ENCODE data around the gene GCFC2.
A peak's percentile ranks its signal among the peaks of the same experiment; 100 is the strongest.
"Not testable (repeated sequence)": the region's sequence is repeated elsewhere in the genome, so short reads cannot be mapped to it uniquely, and the experiment has no call there.

GCFC2 gene

DNA sequence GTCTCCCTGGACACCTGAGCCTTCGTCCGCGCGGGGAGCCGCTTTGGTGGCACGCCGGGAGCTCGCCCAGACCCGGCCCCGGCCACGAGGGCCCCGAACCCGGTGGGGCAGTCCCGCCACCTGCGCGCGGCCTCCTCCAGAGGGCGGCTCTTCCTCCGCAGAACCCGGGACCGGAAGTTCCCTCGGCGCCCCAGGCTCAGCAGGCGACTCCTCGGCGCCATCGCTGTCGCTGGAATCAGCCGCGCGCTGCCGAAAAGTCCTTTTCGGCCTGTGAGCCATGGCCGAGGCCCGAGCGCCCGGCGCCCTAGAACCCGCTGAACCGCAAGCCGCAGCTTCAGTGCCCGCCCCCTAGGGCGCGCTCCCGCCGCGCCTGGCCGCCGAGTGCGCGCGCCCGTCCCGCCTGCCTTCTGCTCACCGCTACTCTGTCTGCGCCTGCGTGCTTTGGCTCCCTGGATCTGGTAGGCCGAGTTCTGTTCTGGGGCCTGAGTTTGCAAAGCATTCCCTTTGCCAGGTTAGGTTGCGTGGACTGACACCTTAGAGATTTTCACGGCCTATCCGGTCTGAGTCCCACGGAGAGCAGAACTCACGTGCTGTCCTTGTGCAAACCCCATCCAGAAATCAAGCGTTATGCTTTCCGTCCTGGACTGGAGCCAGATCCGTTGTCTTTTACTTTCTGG is at the start of gene GCFC2:
Gene GCFC2, minus strand, starts transcription at position 339 of the 677 bp plus-strand sequence. Its CDS starts 60 bp downstream, at position 279.
- peak; percentile 73 to 77 (median 74) for DNase-seq (ENCODE audit: low read depth in 3 of 3)

- DNase-seq (ENCODE audit: low read depth in 3 of 3): no peak
Observed at GRCh38 chr2:75752828-75753227, 42.1 kb upstream of the GCFC2 start.

DNA sequence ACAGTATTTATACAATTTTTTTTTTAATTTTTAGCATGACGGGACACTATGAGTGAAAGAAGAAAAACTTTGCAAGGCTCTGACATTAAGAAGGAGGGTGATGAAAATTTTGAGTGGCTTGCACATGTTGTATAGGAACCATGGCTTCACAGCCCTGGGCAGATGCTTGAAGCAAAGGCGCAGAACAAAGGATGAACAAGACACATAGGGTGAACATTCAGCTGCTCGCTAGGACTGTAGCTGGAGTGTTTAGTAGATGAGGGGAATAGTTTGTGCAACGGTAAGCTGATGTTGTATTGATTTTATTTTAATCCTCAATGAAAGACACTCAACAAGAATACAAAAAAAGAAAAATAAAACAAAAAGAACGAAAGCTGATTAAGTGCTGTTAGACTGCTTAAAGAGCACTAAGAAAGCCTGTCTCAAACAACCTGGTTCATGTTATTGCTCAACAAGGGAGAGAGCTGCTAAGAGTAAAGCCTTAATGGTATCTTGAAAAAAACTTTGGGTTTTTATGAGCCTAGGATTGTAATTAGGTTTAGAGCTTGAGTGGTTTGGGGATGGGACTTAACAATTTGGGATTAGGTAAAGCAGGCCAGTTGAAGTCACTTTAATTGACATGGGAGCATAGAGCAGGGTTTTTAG is 41.2 kb upstream of the GCFC2 start:
- DNase-seq (ENCODE audit: low read depth in 3 of 3): no peak

GRCh38 chr2:75751360-75751759 is 40.6 kb upstream of the GCFC2 start:
- DNase-seq (ENCODE audit: low read depth in 3 of 3): no peak

DNA sequence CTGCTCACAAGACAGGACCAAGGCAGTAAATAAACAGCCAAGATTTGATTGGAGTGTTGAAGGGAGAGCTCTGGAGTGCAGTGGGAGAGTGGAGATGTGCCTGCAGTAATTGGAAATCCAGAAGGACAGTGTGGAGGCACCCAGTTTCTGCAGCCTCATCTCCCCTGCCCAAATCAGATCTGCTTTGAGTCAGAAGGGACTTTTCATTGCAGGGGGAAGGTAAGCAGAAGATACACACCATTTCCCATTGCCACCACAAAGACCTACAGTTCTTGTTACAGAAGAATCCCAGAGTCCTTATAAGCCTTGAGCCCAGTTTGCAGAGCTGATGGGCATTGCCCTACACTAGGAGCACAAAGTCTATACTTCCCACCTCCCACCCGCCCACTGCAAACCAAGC is 27.2 kb upstream of the GCFC2 start:
- no peak for DNase-seq (ENCODE audit: low read depth in 3 of 3)

DNA sequence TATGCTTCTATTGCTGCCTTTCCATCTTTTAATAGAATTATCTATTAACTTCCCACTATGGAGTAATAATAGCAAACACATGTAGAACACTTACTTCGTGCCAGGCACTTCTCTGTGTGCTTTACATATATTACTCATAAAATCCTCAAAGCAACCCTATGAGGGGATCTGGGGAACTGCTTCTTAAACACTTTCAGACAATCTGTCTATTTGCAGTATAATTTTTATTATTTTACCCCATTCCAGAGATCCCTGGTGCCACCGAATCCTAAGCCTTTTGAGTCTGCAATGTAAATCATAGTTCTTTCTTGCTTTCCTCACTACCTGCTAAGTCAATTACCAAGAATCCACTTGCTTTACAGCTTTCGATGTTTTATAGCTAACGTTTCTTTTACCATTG is 25.6 kb upstream of the GCFC2 start:
- DNase-seq (ENCODE audit: low read depth in 3 of 3): no peak

GRCh38 chr2:75729861-75730260 is 19.1 kb upstream of the GCFC2 start:
- DNase-seq (ENCODE audit: low read depth in 3 of 3): no peak

- DNase-seq (ENCODE audit: low read depth in 3 of 3): no peak
Observed at GRCh38 chr2:75728614-75729419, 18.1 kb upstream of the GCFC2 start.

GRCh38 chr2:75722687-75723086 is 12.0 kb upstream of the GCFC2 start:
- no peak for DNase-seq (ENCODE audit: low read depth in 3 of 3)

DNA sequence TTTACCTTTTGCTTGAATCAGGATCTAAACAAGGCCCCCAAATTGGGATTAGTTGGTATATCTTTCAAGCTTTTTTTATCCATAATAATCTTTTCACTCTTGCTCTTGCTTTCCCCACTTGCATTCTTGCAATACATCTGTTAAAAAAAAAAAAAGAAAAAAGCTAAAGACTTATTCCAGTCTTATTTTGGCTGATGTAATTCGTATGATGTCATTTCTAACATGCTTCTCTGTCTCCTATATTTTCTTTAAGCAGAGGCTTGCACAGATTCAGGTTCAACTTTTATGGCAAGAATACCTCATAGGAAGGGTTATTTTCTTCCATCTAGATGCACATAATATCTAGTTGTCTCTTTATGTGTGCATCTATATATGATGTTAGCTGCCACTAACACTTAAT is 9.8 kb upstream of the GCFC2 start:
- no peak for DNase-seq (ENCODE audit: low read depth in 3 of 3)

DNA sequence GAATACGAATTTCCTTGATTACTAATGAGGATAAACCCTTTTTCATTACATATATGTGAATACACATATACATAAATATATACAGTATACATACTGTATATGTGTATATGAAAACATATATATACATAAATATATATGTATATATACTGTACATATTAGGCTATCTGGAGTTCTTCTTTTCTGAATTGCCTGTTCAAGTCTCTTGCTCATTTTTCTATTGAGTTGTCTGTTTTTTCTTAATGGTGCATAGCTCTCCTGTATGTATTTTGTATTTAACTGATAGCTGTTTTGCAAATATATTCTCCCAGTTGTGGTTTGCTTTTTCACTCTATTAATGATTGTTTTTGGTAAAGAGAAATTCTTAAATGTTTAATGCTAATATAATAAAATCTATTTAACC is 8.9 kb upstream of the GCFC2 start:
- DNase-seq (ENCODE audit: low read depth in 3 of 3): no peak

DNA sequence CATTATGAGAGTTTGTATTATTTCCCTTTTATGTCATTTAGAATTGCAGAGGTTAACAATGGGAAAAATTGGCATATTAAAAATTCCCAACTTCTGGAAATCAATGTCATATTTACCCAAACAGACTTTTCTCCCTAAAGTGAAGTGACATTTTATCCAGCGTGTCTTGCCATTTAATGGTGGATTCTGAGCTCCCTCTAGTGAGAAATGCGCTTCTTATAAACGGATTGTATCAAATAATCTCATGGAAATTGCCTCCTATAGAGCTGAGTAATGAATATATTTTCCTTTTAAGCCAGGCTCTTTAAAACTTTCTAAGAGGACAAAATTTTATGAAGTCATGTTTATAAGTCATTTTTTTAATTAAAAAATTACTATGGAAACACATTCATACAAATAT is 5.7 kb upstream of the GCFC2 start:
- no peak for DNase-seq (ENCODE audit: low read depth in 3 of 3)

DNA sequence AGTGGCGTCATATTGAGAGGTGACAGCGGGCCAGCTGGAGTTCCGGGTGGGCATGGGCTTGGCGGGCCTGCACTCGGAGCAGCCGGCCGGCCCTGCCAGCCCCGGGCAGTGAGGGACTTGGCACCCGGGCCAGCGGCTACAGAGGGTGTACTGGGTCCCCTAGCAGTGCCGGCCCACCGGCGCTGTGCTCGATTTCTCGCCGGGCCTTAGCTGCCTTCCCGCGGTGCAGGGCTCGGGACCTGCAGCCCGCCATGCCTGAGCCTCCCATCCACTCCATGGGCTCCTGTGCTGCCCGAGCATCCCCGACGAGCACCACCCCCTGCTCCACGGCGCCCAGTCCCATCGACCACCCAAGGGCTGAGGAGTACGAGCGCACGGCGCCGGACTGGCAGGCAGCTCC is 875 bp upstream of the GCFC2 start:
- not testable (repeated sequence) for DNase-seq (ENCODE audit: low read depth in 3 of 3)

DNA sequence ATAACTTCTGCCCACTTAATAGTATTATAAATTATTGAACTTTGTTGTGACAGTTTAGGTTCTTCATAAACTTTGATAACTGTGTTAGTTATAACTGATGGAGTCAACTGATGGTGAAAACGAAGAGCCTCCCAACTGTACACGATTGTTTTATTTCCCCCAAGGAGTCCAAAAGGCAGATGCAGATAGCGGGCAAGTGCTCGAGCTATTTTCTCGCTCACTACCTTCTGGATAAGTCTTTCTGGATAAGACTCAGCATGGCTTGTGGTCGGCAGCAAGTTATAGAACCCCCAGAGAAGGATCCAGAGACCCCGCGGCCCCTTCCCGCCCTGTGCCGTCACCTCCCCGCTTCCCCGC is 517 bp downstream of the GCFC2 start:
- DNase-seq (ENCODE audit: low read depth in 3 of 3): no peak

GRCh38 chr2:75709297-75709696 is 1.4 kb downstream of the GCFC2 start:
- DNase-seq (ENCODE audit: low read depth in 3 of 3): no peak

DNA sequence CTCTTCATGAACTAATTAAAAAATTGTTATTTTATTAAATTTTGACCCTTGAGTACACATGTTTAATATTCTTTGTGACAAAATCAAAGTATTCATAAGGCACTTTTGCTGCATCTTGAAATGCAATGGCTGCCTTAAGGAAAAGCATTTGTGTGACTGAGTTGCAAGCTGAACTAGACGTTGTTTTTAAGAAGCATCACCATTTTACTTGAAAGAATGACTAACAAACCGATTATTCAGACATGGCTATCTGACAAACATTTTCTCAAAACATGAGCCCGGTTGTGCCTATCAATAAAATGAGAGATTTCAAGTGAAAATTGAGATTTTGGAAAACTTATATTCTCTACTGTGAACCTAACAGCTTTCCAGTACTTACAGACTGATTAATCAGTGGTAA is 2.8 kb downstream of the GCFC2 start:
- DNase-seq (ENCODE audit: low read depth in 3 of 3): no peak

DNA sequence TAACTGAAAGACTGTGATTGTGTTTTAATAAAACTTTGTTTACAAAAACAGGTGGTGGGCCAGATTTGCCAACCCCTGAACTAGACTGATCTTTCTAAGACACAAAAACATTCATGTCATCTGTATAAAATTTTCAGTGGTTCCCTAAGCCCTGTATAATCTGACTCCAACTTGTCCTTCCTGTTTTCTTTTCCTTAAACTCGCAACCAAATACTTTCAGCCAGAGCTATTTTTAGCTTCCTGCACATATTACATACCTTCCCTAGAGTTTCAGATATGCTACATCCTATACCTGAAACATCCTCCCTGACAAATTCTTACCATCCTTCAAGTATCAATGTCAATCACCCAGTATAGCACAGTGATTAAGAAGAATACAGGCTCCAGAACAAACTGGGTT is 4.8 kb downstream of the GCFC2 start:
- no peak for DNase-seq (ENCODE audit: low read depth in 3 of 3)

GRCh38 chr2:75703589-75704287 is 7.0 kb downstream of the GCFC2 start:
- no peak for DNase-seq (ENCODE audit: low read depth in 3 of 3)

- no peak for DNase-seq (ENCODE audit: low read depth in 3 of 3)
Observed at GRCh38 chr2:75702593-75702992, 8.1 kb downstream of the GCFC2 start.

GRCh38 chr2:75698918-75699317 is 11.8 kb downstream of the GCFC2 start:
- DNase-seq (ENCODE audit: low read depth in 3 of 3): no peak

DNA sequence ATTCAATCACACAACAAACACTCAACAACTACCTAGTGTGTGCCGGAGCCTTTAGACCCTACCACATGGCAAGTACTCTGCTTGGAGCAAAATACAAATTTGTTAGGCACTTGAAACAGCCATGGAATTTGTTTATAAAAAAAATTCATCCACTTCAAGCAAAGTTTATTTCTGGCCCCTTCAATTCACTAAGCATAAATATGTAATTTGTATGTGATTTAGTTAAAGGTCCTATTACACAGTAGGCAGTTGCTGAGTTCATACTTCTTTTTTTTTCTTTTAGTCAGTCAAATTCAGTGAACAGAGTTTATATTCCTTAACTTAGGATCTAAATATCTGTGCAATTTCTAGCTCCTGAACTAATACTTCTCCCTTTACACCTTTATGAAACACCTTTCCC is 22.5 kb downstream of the GCFC2 start:
- no peak for DNase-seq (ENCODE audit: low read depth in 3 of 3)

DNA sequence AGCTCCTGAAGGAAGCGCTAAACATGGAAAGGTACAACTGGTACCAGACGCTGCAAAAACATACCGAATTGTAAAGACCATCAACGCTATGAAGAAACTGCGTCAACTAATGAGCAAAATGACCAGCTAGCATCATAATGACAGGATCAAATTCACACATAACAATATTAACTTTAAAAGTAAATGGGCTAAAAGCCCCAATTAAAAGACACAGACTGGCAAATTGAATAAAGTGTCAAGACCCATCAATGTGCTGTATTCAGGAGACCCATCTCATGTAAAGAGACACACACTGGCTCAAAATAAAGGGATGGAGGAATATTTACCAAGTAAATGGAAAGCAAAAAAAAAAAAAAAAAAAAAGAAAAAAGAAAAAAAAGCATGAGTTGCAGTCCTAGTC is 27.3 kb downstream of the GCFC2 start:
- DNase-seq (ENCODE audit: low read depth in 3 of 3): not testable (repeated sequence)

Measured in stimulated activated CD4-positive, alpha-beta T cell treated with anti-CD3 and anti-CD28 coated beads, TNF-alpha, amount 100 ng/mL, for 4 hours (primary cell).